Measurements from ENCODE around the gene GNLY. TPM values are rescaled to one million over a fixed set of nuclear protein-coding genes. Genes with fewer than 3 reads are reported as not detected.

Gene GNLY
- 0.31 TPM for total RNA-seq
- 1 to 10 TPM in 3 of 8 donors, under 1 TPM in 5; 0.36 to 3.0 (median 0.74) TPM for polyA plus RNA-seq (ENCODE audit: insufficient read depth in 1 of 8, insufficient read length in 8 of 8, low replicate concordance in 1 of 8)
- long read RNA-seq, donor 1, partial matches to known transcripts, result 0 of 1 reads
- long read RNA-seq, donor 1, other reads (novel, unspliced or antisense), result 0 of 1 reads
- long read RNA-seq, donor 2, result 0 reads
- long read RNA-seq, donor 3, partial matches to known transcripts, result 0 of 1 reads
- long read RNA-seq, donor 3, other reads (novel, unspliced or antisense), result 0 of 1 reads
- long read RNA-seq, donor 4, result 0 reads
- long read RNA-seq, donor 5, result 0 reads
- long read RNA-seq, donor 6, result 0 reads
- long read RNA-seq, donor 7, result 0 reads
- long read RNA-seq, donor 8, result 0 reads
- long read RNA-seq, donor 9, result 0 reads
- long read RNA-seq, donor 10, result 0 reads
- long read RNA-seq, donor 11, result 0 reads

DNA sequence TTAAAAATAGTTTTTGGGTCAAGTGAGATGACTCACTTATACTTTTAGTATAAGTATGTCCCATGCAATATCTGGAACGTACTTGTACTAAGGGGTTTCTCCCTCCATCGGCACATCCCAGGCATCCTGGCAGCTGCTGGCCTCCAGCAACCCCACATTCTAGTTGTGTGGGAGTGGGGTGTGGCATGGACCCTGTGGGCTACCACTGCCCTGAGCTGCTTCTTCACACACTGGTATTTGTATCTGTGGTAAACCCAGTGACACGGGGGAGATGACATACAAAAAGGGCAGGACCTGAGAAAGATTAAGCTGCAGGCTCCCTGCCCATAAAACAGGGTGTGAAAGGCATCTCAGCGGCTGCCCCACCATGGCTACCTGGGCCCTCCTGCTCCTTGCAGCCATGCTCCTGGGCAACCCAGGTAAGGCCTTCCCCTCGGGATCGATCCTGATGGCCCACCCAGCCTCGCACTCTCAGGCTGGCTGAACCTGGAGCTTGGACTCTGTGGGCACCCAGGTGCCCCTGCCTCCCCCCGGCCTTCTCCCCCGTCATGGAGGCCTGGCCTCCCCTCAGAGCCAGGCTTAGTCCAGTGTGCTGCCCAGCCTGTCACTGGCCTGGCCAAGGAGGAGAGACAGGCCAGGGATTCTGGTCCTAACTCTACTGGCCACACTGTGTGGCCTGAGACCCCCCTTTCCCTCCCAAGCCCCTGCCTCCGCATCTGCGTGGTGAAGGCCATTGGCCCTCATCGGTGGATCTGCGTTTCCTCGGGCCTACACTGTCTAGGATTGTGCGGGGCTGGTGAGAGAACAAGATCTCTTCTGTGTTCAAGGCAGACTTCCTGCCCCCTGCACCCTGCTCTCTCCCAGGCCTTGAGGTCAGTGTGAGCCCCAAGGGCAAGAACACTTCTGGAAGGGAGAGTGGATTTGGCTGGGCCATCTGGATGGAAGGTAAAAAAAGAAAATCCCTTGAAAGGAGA is at the start of gene GNLY:
GNLY (plus strand) TSS at position 307 of the 974 bp plus-strand sequence; CDS start at position 368, 61 bp downstream.
- H3K27ac ChIP-seq (ENCODE audit: low read length), result no peak within 1 kb of the TSS
- H3K9me3 ChIP-seq (replicated peaks; ENCODE audit: control insufficient read depth, low read depth, low read length), result no peaks in the 10 kb centered on the region
- no peak within 1 kb of the TSS for H3K4me3 ChIP-seq (ENCODE audit: low read length)
- WGBS (ENCODE audit: insufficient coverage), result 87% methylated on average over 13 of the region's 15 CpGs
- peaks cover 3% of the 10 kb centered on the region for H3K4me1 ChIP-seq (ENCODE audit: control insufficient read depth, insufficient read depth, low read length)
- H3K36me3 ChIP-seq (ENCODE audit: control insufficient read depth, insufficient read depth, low read length), result no peaks in the 10 kb centered on the region
- H3K27me3 ChIP-seq (ENCODE audit: control insufficient read depth, insufficient read depth, low read length), result no peaks in the 10 kb centered on the region
- DNase-seq, result no peak

- 91% methylated on average over 7 of the region's 8 CpGs for WGBS (ENCODE audit: insufficient coverage)
- peak; percentile 21 for DNase-seq
These were observed 49.2 kb upstream of the GNLY start for GRCh38 chr2:85644909-85645308.

DNA sequence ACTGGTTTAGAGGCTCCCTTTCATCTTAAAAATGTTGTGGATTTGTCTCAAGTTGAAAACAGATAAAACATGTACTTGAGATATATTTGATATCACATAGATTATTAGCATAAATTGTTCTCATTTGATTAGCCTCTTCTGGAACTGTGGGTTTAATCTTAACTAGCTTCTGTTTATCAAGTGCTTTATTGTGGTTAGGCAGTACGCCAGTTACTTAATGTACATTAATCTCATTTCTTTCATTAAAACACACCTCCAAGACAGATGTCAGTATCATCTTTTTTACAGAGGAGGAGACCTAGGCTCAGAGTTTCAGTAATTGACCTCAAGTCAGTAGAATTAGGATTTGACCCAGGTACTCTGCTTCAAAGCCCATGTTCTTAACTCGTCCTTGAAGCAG is 48.0 kb upstream of the GNLY start:
- Histone ChIP-seq H3K36me3 (ENCODE audit: control insufficient read depth, insufficient read depth, low read length) (peaks cover 77% of the 10 kb centered on the region), H3K9me3 (replicated peaks; ENCODE audit: control insufficient read depth, low read depth, low read length) (no peaks in the 10 kb centered on the region), H3K27me3 (ENCODE audit: control insufficient read depth, insufficient read depth, low read length) (no peaks in the 10 kb centered on the region), H3K27ac (ENCODE audit: low read length) (no peak overlapping the region), H3K4me1 (ENCODE audit: control insufficient read depth, insufficient read depth, low read length) (no peaks in the 10 kb centered on the region), H3K4me3 (ENCODE audit: low read length) (no peak overlapping the region)
- no peak for DNase-seq
- no CpG with 5 or more reads among the region's 2 CpGs for WGBS (ENCODE audit: insufficient coverage)

More at GRCh38 chr2:85644909-85645308, 49.2 kb upstream of the GNLY start:
- Histone ChIP-seq H3K4me3 (ENCODE audit: low read length) (no peak overlapping the region), H3K4me1 (ENCODE audit: control insufficient read depth, insufficient read depth, low read length) (no peaks in the 10 kb centered on the region), H3K9me3 (replicated peaks; ENCODE audit: control insufficient read depth, low read depth, low read length) (no peaks in the 10 kb centered on the region), H3K27me3 (ENCODE audit: control insufficient read depth, insufficient read depth, low read length) (no peaks in the 10 kb centered on the region), H3K27ac (ENCODE audit: low read length) (no peak overlapping the region), H3K36me3 (ENCODE audit: control insufficient read depth, insufficient read depth, low read length) (peaks cover 80% of the 10 kb centered on the region)

DNA sequence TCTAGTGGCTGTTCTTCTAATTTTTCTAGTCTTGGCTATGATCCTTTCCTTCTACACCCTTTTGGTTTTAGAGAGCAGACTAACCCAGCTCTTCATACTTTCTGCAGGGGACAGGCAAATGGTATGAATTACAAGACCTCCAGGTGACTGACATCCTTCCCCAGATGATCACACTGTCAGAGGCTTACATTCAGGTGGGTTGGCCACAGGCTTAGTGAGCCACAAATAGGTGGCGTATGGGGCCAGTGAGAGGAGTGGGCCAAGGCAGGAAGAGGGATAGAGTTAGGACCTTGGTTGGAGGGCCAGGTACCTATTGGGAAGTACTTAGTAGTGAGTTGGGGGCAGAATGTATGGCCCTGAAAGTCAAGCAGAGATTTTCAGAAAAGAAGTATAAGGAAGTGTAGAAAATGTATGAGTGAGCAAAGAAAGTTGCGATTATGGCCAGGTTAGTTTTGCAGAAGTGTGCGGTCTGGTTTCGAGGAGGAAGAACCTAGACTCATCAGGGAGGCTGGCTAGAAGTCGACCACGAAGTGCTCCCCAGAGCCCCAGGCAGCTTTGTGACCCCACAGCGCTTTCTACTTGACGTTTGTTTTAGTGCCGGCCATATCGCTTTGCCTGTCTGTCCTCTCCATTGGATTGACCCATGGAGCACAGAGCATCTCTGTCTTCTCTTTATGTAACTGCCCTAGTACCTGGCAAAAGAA is 46.2 kb upstream of the GNLY start:
- Histone ChIP-seq H3K27ac (ENCODE audit: low read length) (no peak overlapping the region), H3K9me3 (replicated peaks; ENCODE audit: control insufficient read depth, low read depth, low read length) (no peaks in the 10 kb centered on the region), H3K4me3 (ENCODE audit: low read length) (no peak overlapping the region), H3K27me3 (ENCODE audit: control insufficient read depth, insufficient read depth, low read length) (no peaks in the 10 kb centered on the region), H3K36me3 (ENCODE audit: control insufficient read depth, insufficient read depth, low read length) (peaks cover 72% of the 10 kb centered on the region), H3K4me1 (ENCODE audit: control insufficient read depth, insufficient read depth, low read length) (no peaks in the 10 kb centered on the region)
- 88% methylated on average over 8 of the region's 10 CpGs for WGBS (ENCODE audit: insufficient coverage)
- peak; percentile 18 for DNase-seq

- Histone ChIP-seq H3K27me3 (ENCODE audit: control insufficient read depth, insufficient read depth, low read length) (no peaks in the 10 kb centered on the region), H3K4me3 (ENCODE audit: low read length) (no peak overlapping the region), H3K27ac (ENCODE audit: low read length) (no peak overlapping the region), H3K9me3 (replicated peaks; ENCODE audit: control insufficient read depth, low read depth, low read length) (no peaks in the 10 kb centered on the region), H3K4me1 (ENCODE audit: control insufficient read depth, insufficient read depth, low read length) (no peaks in the 10 kb centered on the region), H3K36me3 (ENCODE audit: control insufficient read depth, insufficient read depth, low read length) (peaks cover 67% of the 10 kb centered on the region)
- whole genome bisulfite sequencing (ENCODE audit: insufficient coverage), result 57% methylated on average over 2 of the region's 2 CpGs
- no peak for DNase-seq
These were observed 45.5 kb upstream of the GNLY start for GRCh38 chr2:85648619-85649018.

- WGBS (ENCODE audit: insufficient coverage), result 91% methylated on average over 6 of the region's 9 CpGs
- no peak for DNase-seq
- no peaks in the 10 kb centered on the region for H3K9me3 ChIP-seq (replicated peaks; ENCODE audit: control insufficient read depth, low read depth, low read length)
- H3K27me3 ChIP-seq (ENCODE audit: control insufficient read depth, insufficient read depth, low read length), result no peaks in the 10 kb centered on the region
- H3K4me3 ChIP-seq (ENCODE audit: low read length), result no peak overlapping the region
- no peaks in the 10 kb centered on the region for H3K4me1 ChIP-seq (ENCODE audit: control insufficient read depth, insufficient read depth, low read length)
- peaks cover 65% of the 10 kb centered on the region for H3K36me3 ChIP-seq (ENCODE audit: control insufficient read depth, insufficient read depth, low read length)
- H3K27ac ChIP-seq (ENCODE audit: low read length), result no peak overlapping the region
These were observed 44.7 kb upstream of the GNLY start for GRCh38 chr2:85649201-85650190.

DNA sequence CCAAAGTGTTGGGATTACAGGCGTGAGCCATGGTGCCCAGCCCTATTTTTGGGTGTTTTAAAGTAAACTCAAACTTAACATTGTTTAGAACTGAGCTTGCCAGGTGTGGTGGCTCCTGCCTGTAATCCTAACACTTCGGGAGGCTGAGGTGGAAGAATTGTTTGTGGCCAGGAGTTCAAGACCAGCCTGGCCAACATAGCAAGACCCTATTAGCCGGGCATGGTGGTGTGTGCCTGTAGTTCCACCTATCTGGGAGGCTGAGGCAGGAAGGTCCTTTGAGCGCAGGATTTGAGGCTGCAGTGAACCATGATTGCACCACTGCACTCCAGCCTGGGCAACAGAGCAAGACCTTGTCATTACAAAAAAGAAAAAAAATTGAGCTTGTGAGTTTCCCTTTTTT is 43.7 kb upstream of the GNLY start:
- DNase-seq, result no peak
- Histone ChIP-seq H3K27ac (ENCODE audit: low read length) (no peak overlapping the region), H3K4me3 (ENCODE audit: low read length) (no peak overlapping the region), H3K27me3 (ENCODE audit: control insufficient read depth, insufficient read depth, low read length) (no peaks in the 10 kb centered on the region), H3K4me1 (ENCODE audit: control insufficient read depth, insufficient read depth, low read length) (no peaks in the 10 kb centered on the region), H3K36me3 (ENCODE audit: control insufficient read depth, insufficient read depth, low read length) (peaks cover 56% of the 10 kb centered on the region), H3K9me3 (replicated peaks; ENCODE audit: control insufficient read depth, low read depth, low read length) (no peaks in the 10 kb centered on the region)
- WGBS (ENCODE audit: insufficient coverage), result 90% methylated on average over 3 of the region's 4 CpGs

DNA sequence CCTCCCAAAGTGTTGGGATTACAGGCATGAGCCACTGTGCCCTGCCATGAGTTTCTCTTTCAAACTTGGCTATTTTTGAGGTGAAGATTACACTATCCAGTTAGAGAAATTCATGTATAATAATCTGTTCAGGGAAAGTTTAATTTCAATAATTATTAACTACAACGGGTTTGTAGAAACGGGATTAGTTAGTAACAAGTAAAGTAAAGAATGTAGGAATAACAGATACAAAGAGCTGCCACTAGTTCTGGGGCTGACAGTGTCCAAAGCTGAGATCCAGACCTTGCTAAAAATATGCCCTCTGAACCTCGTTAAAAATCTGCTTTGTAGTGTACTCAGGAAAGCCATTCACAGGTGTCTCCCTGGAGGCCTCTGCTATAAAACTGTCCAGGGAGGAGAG is 43.1 kb upstream of the GNLY start:
- H3K4me3 ChIP-seq (ENCODE audit: low read length), result no peak overlapping the region
- H3K9me3 ChIP-seq (replicated peaks; ENCODE audit: control insufficient read depth, low read depth, low read length), result no peaks in the 10 kb centered on the region
- DNase-seq, result no peak
- no peaks in the 10 kb centered on the region for H3K27me3 ChIP-seq (ENCODE audit: control insufficient read depth, insufficient read depth, low read length)
- H3K4me1 ChIP-seq (ENCODE audit: control insufficient read depth, insufficient read depth, low read length), result no peaks in the 10 kb centered on the region
- H3K27ac ChIP-seq (ENCODE audit: low read length), result no peak overlapping the region
- peaks cover 54% of the 10 kb centered on the region for H3K36me3 ChIP-seq (ENCODE audit: control insufficient read depth, insufficient read depth, low read length)
- 100% methylated on average over 1 of the region's 3 CpGs for WGBS (ENCODE audit: insufficient coverage)

- Histone ChIP-seq H3K9me3 (replicated peaks; ENCODE audit: control insufficient read depth, low read depth, low read length) (no peaks in the 10 kb centered on the region), H3K4me3 (ENCODE audit: low read length) (no peak overlapping the region), H3K4me1 (ENCODE audit: control insufficient read depth, insufficient read depth, low read length) (no peaks in the 10 kb centered on the region), H3K27ac (ENCODE audit: low read length) (no peak overlapping the region), H3K36me3 (ENCODE audit: control insufficient read depth, insufficient read depth, low read length) (peaks cover 50% of the 10 kb centered on the region), H3K27me3 (ENCODE audit: control insufficient read depth, insufficient read depth, low read length) (no peaks in the 10 kb centered on the region)
- no CpG with 5 or more reads among the region's 2 CpGs for WGBS (ENCODE audit: insufficient coverage)
- DNase-seq, result no peak
These were observed 42.1 kb upstream of the GNLY start for GRCh38 chr2:85652056-85652455.
